HEK293 (cell line): ENCODE data around the gene ZNF555.
A peak's percentile ranks its signal among the peaks of the same experiment; 100 is the strongest.

Source experiments
- CTCF ChIA-PET: fragments of 350-600 bp; formaldehyde crosslinking; extraction: SDS; loops from one replicate; lab custom pipeline; 2021; ENCODE audit warnings: antibody characterized with exemption; lab: Yijun Ruan, JAX
- POLR2A ChIA-PET: fragments of 300-600 bp; formaldehyde crosslinking; extraction: SDS; loops from one replicate; lab custom pipeline; 2020; ENCODE audit warnings: antibody characterized with exemption, inconsistent platforms; lab: Yijun Ruan, JAX
- H3K27ac ChIP-seq: fragments of 200-500 bp; sonication (Bioruptor generic); 2 replicates; pipeline ENCODE4 v1.5.1; 2014; ENCODE audit warnings: low read depth, low read length, control low read depth, inconsistent platforms; ENCODE audit errors: extremely low read depth
- H3K36me3 ChIP-seq, 2 experiments: fragments of 200-500 bp in 1 of 2; sonication (Bioruptor generic) in 1 of 2; 1 replicate in 1 of 2; 2 replicates in 1 of 2; pipeline ENCODE4 v1.5.1; 2014 to 2017; ENCODE audit warnings: inconsistent platforms in 2 of 2, low read length in 2 of 2; ENCODE audit not compliant: control insufficient read depth in 2 of 2, insufficient read depth in 1 of 2
- H3K4me1 ChIP-seq: fragments of 200-500 bp; sonication (Bioruptor generic); 2 replicates; pipeline ENCODE4 v1.5.1; 2014; ENCODE audit warnings: mild to moderate bottlenecking, low read length, inconsistent platforms; ENCODE audit not compliant: control insufficient read depth, insufficient read depth
- H3K4me3 ChIP-seq: 2 replicates; pipeline ENCODE4 v1.5.1; 2011; ENCODE audit warnings: low read depth, mild to moderate bottlenecking, control low read depth, low read length, moderate library complexity
- H3K9me3 ChIP-seq: fragments of 200-500 bp; sonication (Bioruptor generic); 2 replicates; pipeline ENCODE4 v1.5.1; 2014; ENCODE audit warnings: low read depth, low read length, inconsistent platforms; ENCODE audit not compliant: control insufficient read depth, insufficient read depth
- GLIS1 ChIP-seq: fragments of 450-650 bp; formaldehyde crosslinking; IDR thresholded peaks from 2 replicates; pipeline ENCODE4 v1.5.1; 2016; ENCODE audit warnings: missing biosample characterization, missing genetic modification characterization
- GLIS2 ChIP-seq: fragments of 450-650 bp; formaldehyde crosslinking; IDR thresholded peaks from 2 replicates; pipeline ENCODE4 v1.5.1; 2016; ENCODE audit warnings: missing biosample characterization, missing genetic modification characterization
- SALL2 ChIP-seq: fragments of 450-650 bp; formaldehyde crosslinking; IDR thresholded peaks from 2 replicates; pipeline ENCODE4 v1.5.0; 2017; ENCODE audit warnings: missing biosample characterization, mild to moderate bottlenecking, missing genetic modification characterization, borderline replicate concordance
- SCRT1 ChIP-seq: fragments of 450-650 bp; formaldehyde crosslinking; IDR thresholded peaks from 2 replicates; pipeline ENCODE4 v1.5.1; 2016; ENCODE audit warnings: missing biosample characterization, missing genetic modification characterization, borderline replicate concordance
- ZBTB1 ChIP-seq: fragments of 450-650 bp; formaldehyde crosslinking; IDR thresholded peaks from 2 replicates; pipeline ENCODE4 v1.5.1; 2016; ENCODE audit warnings: missing biosample characterization, missing genetic modification characterization
- ZBTB20 ChIP-seq: fragments of 450-650 bp; formaldehyde crosslinking; IDR thresholded peaks from 2 replicates; pipeline ENCODE4 v1.5.1; 2016; ENCODE audit warnings: missing biosample characterization, missing genetic modification characterization
- ZBTB26 ChIP-seq: fragments of 450-650 bp; formaldehyde crosslinking; optimal IDR thresholded peaks from 2 replicates; pipeline ENCODE3; 2016; ENCODE audit warnings: missing biosample characterization, mild to moderate bottlenecking, missing genetic modification characterization
- ZBTB49 ChIP-seq: fragments of 450-650 bp; formaldehyde crosslinking; IDR thresholded peaks from 2 replicates; pipeline ENCODE4 v1.5.1; 2016; ENCODE audit warnings: missing biosample characterization, missing genetic modification characterization, low read depth
- ZFP41 ChIP-seq: fragments of 450-650 bp; formaldehyde crosslinking; IDR thresholded peaks from 2 replicates; pipeline ENCODE4 v1.5.1; 2016; ENCODE audit warnings: missing biosample characterization, missing genetic modification characterization, borderline replicate concordance
- ZIC2 ChIP-seq: fragments of 450-650 bp; formaldehyde crosslinking; IDR thresholded peaks from 2 replicates; pipeline ENCODE4 v1.5.1; 2016; ENCODE audit warnings: missing biosample characterization, missing genetic modification characterization
- ZNF133 ChIP-seq: fragments of 450-650 bp; formaldehyde crosslinking; IDR thresholded peaks from 2 replicates; pipeline ENCODE4 v1.5.1; 2016; ENCODE audit warnings: missing biosample characterization, missing genetic modification characterization
- ZNF302 ChIP-seq: fragments of 450-650 bp; formaldehyde crosslinking; IDR thresholded peaks from 2 replicates; pipeline ENCODE4 v1.5.1; 2016; ENCODE audit warnings: missing biosample characterization, missing genetic modification characterization, low read depth
- ZNF354C ChIP-seq: fragments of 450-650 bp; formaldehyde crosslinking; IDR thresholded peaks from 2 replicates; pipeline ENCODE4 v1.5.1; 2016; ENCODE audit warnings: missing biosample characterization, missing genetic modification characterization, low read depth, borderline replicate concordance
- ZNF510 ChIP-seq: fragments of 450-650 bp; formaldehyde crosslinking; IDR thresholded peaks from 2 replicates; pipeline ENCODE4 v1.5.1; 2018; ENCODE audit warnings: mild to moderate bottlenecking, missing genetic modification characterization, missing biosample characterization; ENCODE audit not compliant: insufficient replicate concordance
- ZNF544 ChIP-seq: fragments of 450-650 bp; formaldehyde crosslinking; IDR thresholded peaks from 2 replicates; pipeline ENCODE4 v1.5.0; 2017; ENCODE audit warnings: missing biosample characterization, missing genetic modification characterization
- ZNF610 ChIP-seq: fragments of 450-650 bp; formaldehyde crosslinking; IDR thresholded peaks from 2 replicates; pipeline ENCODE4 v1.5.1; 2016; ENCODE audit warnings: missing biosample characterization, missing genetic modification characterization, borderline replicate concordance
- ZNF677 ChIP-seq: fragments of 450-650 bp; IDR thresholded peaks from 2 replicates; pipeline ENCODE4 v1.5.0; 2018; ENCODE audit warnings: missing biosample characterization, mild to moderate bottlenecking, missing genetic modification characterization, moderate library complexity
- ZNF785 ChIP-seq: fragments of 450-650 bp; formaldehyde crosslinking; IDR thresholded peaks from 2 replicates; pipeline ENCODE4 v1.5.1; 2016; ENCODE audit warnings: missing biosample characterization, missing genetic modification characterization
- ZNF792 ChIP-seq: fragments of 450-650 bp; formaldehyde crosslinking; IDR thresholded peaks from 2 replicates; pipeline ENCODE4 v1.5.1; 2016; ENCODE audit warnings: missing biosample characterization, missing genetic modification characterization
- ZXDB ChIP-seq: fragments of 450-650 bp; formaldehyde crosslinking; IDR thresholded peaks from 2 replicates; pipeline ENCODE4 v1.5.1; 2016; ENCODE audit warnings: missing biosample characterization, missing genetic modification characterization
- TF ChIP-seq, protein P1 (sequence below): fragments of 450-650 bp; formaldehyde crosslinking; IDR thresholded peaks from 2 replicates; pipeline ENCODE4 v1.5.1; 2017; ENCODE audit warnings: missing biosample characterization, missing genetic modification characterization
- TF ChIP-seq, protein P2 (sequence below): fragments of 450-650 bp; formaldehyde crosslinking; IDR thresholded peaks from 2 replicates; pipeline ENCODE4 v1.5.1; 2016; ENCODE audit warnings: missing biosample characterization, missing genetic modification characterization, low read depth

ZNF555 gene

DNA sequence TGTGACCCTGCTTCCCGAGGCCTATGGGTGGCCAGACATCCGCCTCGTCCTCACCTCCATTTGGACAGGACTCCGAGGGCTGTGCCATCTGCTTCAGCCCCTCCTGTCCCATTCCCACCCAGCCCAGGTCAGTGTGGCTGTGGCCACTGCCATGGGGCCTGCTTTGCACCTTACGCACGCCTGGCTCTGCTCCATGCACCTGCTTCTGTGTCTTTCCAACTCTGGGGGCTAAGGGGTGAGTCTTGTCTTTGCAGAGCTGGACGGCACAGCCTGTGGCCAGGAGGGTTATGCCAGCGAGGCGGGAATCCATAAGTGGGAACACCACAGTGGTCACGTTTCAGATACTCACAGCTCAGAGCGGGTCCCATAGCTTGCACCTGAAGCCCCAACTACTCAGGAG lies 26.8 kb upstream of the ZNF555 start (continued):
- TF ChIP-seq, protein P1, sequence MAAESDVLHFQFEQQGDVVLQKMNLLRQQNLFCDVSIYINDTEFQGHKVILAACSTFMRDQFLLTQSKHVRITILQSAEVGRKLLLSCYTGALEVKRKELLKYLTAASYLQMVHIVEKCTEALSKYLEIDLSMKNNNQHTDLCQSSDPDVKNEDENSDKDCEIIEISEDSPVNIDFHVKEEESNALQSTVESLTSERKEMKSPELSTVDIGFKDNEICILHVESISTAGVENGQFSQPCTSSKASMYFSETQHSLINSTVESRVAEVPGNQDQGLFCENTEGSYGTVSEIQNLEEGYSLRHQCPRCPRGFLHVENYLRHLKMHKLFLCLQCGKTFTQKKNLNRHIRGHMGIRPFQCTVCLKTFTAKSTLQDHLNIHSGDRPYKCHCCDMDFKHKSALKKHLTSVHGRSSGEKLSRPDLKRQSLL (tag by site-specific recombination) = no peak
- TF ChIP-seq ZNF544 (tag by site-specific recombination) = no peak
- TF ChIP-seq, all 188 proteins: peak for 2

DNA sequence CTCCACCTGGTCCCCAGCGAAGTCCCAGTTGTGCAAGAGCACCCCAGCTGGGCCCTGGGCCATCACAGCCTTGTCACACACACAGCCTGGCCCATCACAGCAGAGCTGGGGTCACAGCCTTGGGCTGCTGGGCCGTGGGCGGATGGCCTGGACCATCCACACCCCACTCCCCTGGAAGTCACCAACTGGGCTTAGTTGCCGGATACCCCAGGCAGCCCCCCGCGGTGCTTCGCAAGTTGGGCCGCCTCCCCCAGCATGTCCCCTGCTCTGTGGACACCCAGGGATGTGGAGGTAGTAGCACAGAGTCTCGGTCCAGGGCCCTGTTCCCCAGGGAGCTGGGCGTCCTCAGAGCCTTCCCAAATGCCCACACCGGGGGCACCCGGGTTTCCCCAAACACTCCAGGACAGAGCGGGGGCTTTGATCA lies 26.1 kb upstream of the ZNF555 start:
- H3K36me3 ChIP-seq = peaks cover 0 to 43% of the 10 kb centered on the region in 2 experiments; a peak in 1 of 3 replicates
- POLR2A ChIA-PET = interaction anchor here (0.6 kb wide), 1 partner anchor 497 kb away, joined by 6 read pairs; no protein-coding TSS in a partner anchor
- TF ChIP-seq SALL2 (tag by site-specific recombination) (no peak), GLIS2 (tag by site-specific recombination) (peak; percentile 60), ZIC2 (tag by site-specific recombination) (peak; percentile 44; the same call in 1 of the 2 replicates), ZXDB (no peak), ZBTB49 (no peak), GLIS1 (tag by site-specific recombination) (peak; percentile 73), ZNF677 (tag by site-specific recombination) (no peak), SCRT1 (tag by site-specific recombination) (no peak)
- TF ChIP-seq, protein P2, sequence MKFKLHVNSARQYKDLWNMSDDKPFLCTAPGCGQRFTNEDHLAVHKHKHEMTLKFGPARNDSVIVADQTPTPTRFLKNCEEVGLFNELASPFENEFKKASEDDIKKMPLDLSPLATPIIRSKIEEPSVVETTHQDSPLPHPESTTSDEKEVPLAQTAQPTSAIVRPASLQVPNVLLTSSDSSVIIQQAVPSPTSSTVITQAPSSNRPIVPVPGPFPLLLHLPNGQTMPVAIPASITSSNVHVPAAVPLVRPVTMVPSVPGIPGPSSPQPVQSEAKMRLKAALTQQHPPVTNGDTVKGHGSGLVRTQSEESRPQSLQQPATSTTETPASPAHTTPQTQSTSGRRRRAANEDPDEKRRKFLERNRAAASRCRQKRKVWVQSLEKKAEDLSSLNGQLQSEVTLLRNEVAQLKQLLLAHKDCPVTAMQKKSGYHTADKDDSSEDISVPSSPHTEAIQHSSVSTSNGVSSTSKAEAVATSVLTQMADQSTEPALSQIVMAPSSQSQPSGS (tag by site-specific recombination) = no peak
- TF ChIP-seq, all 188 proteins: peak for 3
- Histone ChIP-seq H3K9me3 (no peaks in the 10 kb centered on the region), H3K4me3 (no peak overlapping the region), H3K27ac (no peak overlapping the region), H3K4me1 (no peaks in the 10 kb centered on the region)
- CTCF ChIA-PET = no interaction called here

GRCh38 chr19:2815923-2816322 lies 25.4 kb upstream of the ZNF555 start:
- Histone ChIP-seq H3K36me3 (peaks cover 0 to 36% of the 10 kb centered on the region in 2 experiments; a peak in 2 of 3 replicates), H3K4me3 (no peak overlapping the region), H3K4me1 (no peaks in the 10 kb centered on the region), H3K27ac (0 out of 2 replicates have a peak overlapping the region, but pooled peaks have one; percentile 24), H3K9me3 (no peaks in the 10 kb centered on the region)
- TF ChIP-seq ZNF302 (tag by site-specific recombination) (no peak), ZFP41 (tag by site-specific recombination) (no peak), ZNF610 (tag by site-specific recombination) (no peak), ZBTB20 (tag by site-specific recombination) (no peak), ZNF354C (tag by site-specific recombination) (no peak), ZBTB1 (tag by site-specific recombination) (no peak), ZNF785 (tag by site-specific recombination) (no peak), ZNF792 (tag by site-specific recombination) (no peak), ZBTB26 (tag by site-specific recombination) (no peak), ZNF510 (tag by site-specific recombination) (no peak), ZNF133 (tag by site-specific recombination) (no peak)
- POLR2A ChIA-PET = no interaction called here
- CTCF ChIA-PET = no interaction called here
